ENCODE measurements around the gene CYSRT1. TPM values are rescaled to one million over a fixed set of nuclear protein-coding genes. Genes with fewer than 3 reads are reported as not detected.
"Not testable (repeated sequence)": the region's sequence is repeated elsewhere in the genome, so short reads cannot be mapped to it uniquely, and the experiment has no call there.

CYSRT1 gene
- polyA plus RNA-seq, 5 donors: 0.96 to 3.0 (median 2.0) TPM

GRCh38 chr9:137235424-137236237 is 10.7 kb downstream of the CYSRT1 start:
- no peak for DNase-seq

- peak; percentile 77 to 79 for DNase-seq
Measured at GRCh38 chr9:137236238-137236935, 11.4 kb downstream of the CYSRT1 start.

GRCh38 chr9:137236936-137237421 is 12.0 kb downstream of the CYSRT1 start:
- DNase-seq: no peak

GRCh38 chr9:137237759-137238726 is 13.1 kb downstream of the CYSRT1 start:
- no peak for DNase-seq

- DNase-seq: not testable (repeated sequence)
Measured at GRCh38 chr9:137239541-137240200, 14.7 kb downstream of the CYSRT1 start.

- DNase-seq: peak; percentile 88 to 92
Measured at GRCh38 chr9:137240318-137240840, 15.4 kb downstream of the CYSRT1 start.

GRCh38 chr9:137240841-137241489 is 16.0 kb downstream of the CYSRT1 start, which contains the start of gene TUBB4B:
TUBB4B (plus strand) TSS chr9:137241287; CDS start chr9:137241361, 74 bp downstream.
- peak; percentile 100 for DNase-seq

- no peak for DNase-seq
Measured at GRCh38 chr9:137241490-137242268, 16.7 kb downstream of the CYSRT1 start.

GRCh38 chr9:137242269-137243203 is 17.6 kb downstream of the CYSRT1 start:
- DNase-seq: no peak

- DNase-seq: not testable (repeated sequence)
Measured at GRCh38 chr9:137243266-137243625, 18.3 kb downstream of the CYSRT1 start.

- no peak for DNase-seq
Measured at GRCh38 chr9:137243626-137244485, 18.9 kb downstream of the CYSRT1 start.

- DNase-seq: no peak
Measured at GRCh38 chr9:137244486-137245449, 19.8 kb downstream of the CYSRT1 start.

- no peak for DNase-seq
Measured at GRCh38 chr9:137245450-137246421, 20.8 kb downstream of the CYSRT1 start.

GRCh38 chr9:137247135-137247915 is 22.4 kb downstream of the CYSRT1 start:
- no peak for DNase-seq
